HG03139 (cell line): ENCODE results near the gene UBQLN4.
A peak's percentile ranks its signal among the peaks of the same experiment; 100 is the strongest.

ENCODE experiments used
- ATAC-seq: cut with Tn5 transposase; IDR thresholded peaks from one replicate; pipeline ENCODE4 v1.9.1; 2021; ENCODE audit not compliant: unreplicated experiment

Gene UBQLN4

GRCh38 chr1:156019946-156020292, 33.7 kb downstream of the UBQLN4 start:
- no peak for ATAC-seq

- no peak for ATAC-seq
Observed at GRCh38 chr1:156014829-156015228, 38.8 kb downstream of the UBQLN4 start.

GRCh38 chr1:156012051-156012817, 41.4 kb downstream of the UBQLN4 start:
- ATAC-seq = peak; percentile 86

- ATAC-seq = no peak
Observed at GRCh38 chr1:156009404-156009803, 44.2 kb downstream of the UBQLN4 start.

- no peak for ATAC-seq
Observed at GRCh38 chr1:156006666-156007376, 46.8 kb downstream of the UBQLN4 start.

GRCh38 chr1:156004843-156005584, 48.6 kb downstream of the UBQLN4 start:
- no peak for ATAC-seq

GRCh38 chr1:156003923-156004188, 49.7 kb downstream of the UBQLN4 start:
- ATAC-seq = no peak

GRCh38 chr1:156002188-156002911, 51.2 kb downstream of the UBQLN4 start:
- no peak for ATAC-seq

- no peak for ATAC-seq
Observed at GRCh38 chr1:156001662-156002171, 51.9 kb downstream of the UBQLN4 start.

- ATAC-seq = no peak
Observed at GRCh38 chr1:156001021-156001661, 52.5 kb downstream of the UBQLN4 start.

GRCh38 chr1:155999964-156000363, 53.6 kb downstream of the UBQLN4 start:
- ATAC-seq = no peak

- no peak for ATAC-seq
Observed at GRCh38 chr1:155996166-155996565, 57.4 kb downstream of the UBQLN4 start.

GRCh38 chr1:155993595-155993994, 60.0 kb downstream of the UBQLN4 start:
- ATAC-seq = no peak

GRCh38 chr1:155990005-155990739, 63.4 kb downstream of the UBQLN4 start:
- ATAC-seq = no peak

- no peak for ATAC-seq
Observed at GRCh38 chr1:155989242-155990004, 64.2 kb downstream of the UBQLN4 start.
